HepG2 (cell line): ENCODE results near the gene FCGBP. TPM values are rescaled to one million over a fixed set of nuclear protein-coding genes. Genes with fewer than 3 reads are reported as not detected.

Experiments used
- ASH2L ChIP-seq: fragments of 300-600, 200-600 bp; sonication (generic); IDR thresholded peaks from 2 replicates; pipeline ENCODE4 v1.7.0; 2017; ENCODE audit warnings: low read depth, mild to moderate bottlenecking, moderate library complexity, mixed read lengths, low read length; ENCODE audit not compliant: insufficient read length
- MBD4 ChIP-seq: IDR thresholded peaks from 2 replicates; pipeline ENCODE4 v1.6.1; 2012; ENCODE audit warnings: low read length, inconsistent platforms, borderline replicate concordance
- MYNN ChIP-seq: sonication (generic); formaldehyde crosslinking; IDR thresholded peaks from 2 replicates; pipeline ENCODE4 v1.4.0; 2020; ENCODE audit warnings: mild to moderate bottlenecking, low read depth, missing genetic modification reagents
- SOX6 ChIP-seq, 2 experiments: fragments of 450-650 bp in 1 of 2; sonication (generic) in 1 of 2; formaldehyde crosslinking in 1 of 2; IDR thresholded peaks; 2 replicates each; pipeline versions ENCODE4 v1.4.0 to v1.6.1; 2017 to 2020; ENCODE audit warnings: antibody characterized with exemption in 1 of 2, mild to moderate bottlenecking in 1 of 2, missing genetic modification reagents in 1 of 2
- SPEN ChIP-seq: sonication (generic); formaldehyde crosslinking; IDR thresholded peaks from 2 replicates; pipeline ENCODE4 v1.5.1; 2020; ENCODE audit warnings: low read depth, mild to moderate bottlenecking, missing genetic modification reagents
- ZNF138 ChIP-seq: sonication (generic); formaldehyde crosslinking; IDR thresholded peaks from 2 replicates; pipeline ENCODE4 v1.5.0; 2020; ENCODE audit warnings: mild to moderate bottlenecking, low read depth, missing genetic modification reagents
- ZNF549 ChIP-seq: sonication (generic); formaldehyde crosslinking; IDR thresholded peaks from 2 replicates; pipeline ENCODE4 v1.5.0; 2020; ENCODE audit warnings: missing genetic modification reagents
- ZNF776 ChIP-seq: sonication (generic); formaldehyde crosslinking; IDR thresholded peaks from 2 replicates; pipeline ENCODE4 v1.4.0; 2020; ENCODE audit warnings: mild to moderate bottlenecking, missing genetic modification reagents
- ZNF883 ChIP-seq: sonication (generic); formaldehyde crosslinking; IDR thresholded peaks from 2 replicates; pipeline ENCODE4 v1.5.1; 2020; ENCODE audit warnings: mild to moderate bottlenecking, missing genetic modification reagents; ENCODE audit errors: not compliant biosample characterization
- polyA plus RNA-seq, 8 experiments: library from polyadenylated mRNA; depleted of rRNA in 3 of 8; stranded (reverse) in 7 of 8; unstranded in 1 of 8; fragments of >200 nt; fragmentation: Illumina TruSeq in 4 of 8; extraction: Trizol in 4 of 8; gene quantifications; 2 replicates each; pipeline versions ENCODE4 v1.2.1 to v1.2.3, GENCODE V29; 2011 to 2016; ENCODE audit warnings: low read depth in 4 of 8, missing spikeins in 1 of 8, mixed read lengths in 1 of 8; ENCODE audit not compliant: insufficient read depth in 1 of 8
- total RNA-seq, 5 experiments: library from RNA; depleted of rRNA; stranded (reverse); fragments of >200 nt; fragmentation: Illumina TruSeq; extraction: Trizol; gene quantifications; 2 replicates each; pipeline ENCODE4 v1.2.3, GENCODE V29; 2016; ENCODE audit warnings: low read depth in 1 of 5
- TF ChIP-seq, protein P1 (sequence below): sonication (generic); formaldehyde crosslinking; IDR thresholded peaks from 2 replicates; pipeline ENCODE4 v1.5.1; 2020; ENCODE audit warnings: missing genetic modification reagents, mild to moderate bottlenecking, borderline replicate concordance
- TF ChIP-seq, protein P2 (sequence below): sonication (generic); formaldehyde crosslinking; IDR thresholded peaks from 2 replicates; pipeline ENCODE4 v1.4.0; 2020; ENCODE audit warnings: missing genetic modification reagents
- TF ChIP-seq, protein P3 (sequence below), 2 experiments: sonication (generic) in 1 of 2; formaldehyde crosslinking in 1 of 2; IDR thresholded peaks; 2 replicates each; pipeline versions ENCODE4 v1.4.0 to v1.6.1; 2016 to 2020; ENCODE audit warnings: borderline replicate concordance in 1 of 2, low read depth in 1 of 2, mild to moderate bottlenecking in 1 of 2, missing genetic modification reagents in 1 of 2
- TF ChIP-seq, protein P4 (sequence below), 2 experiments: IDR thresholded peaks; 2 replicates each; pipeline ENCODE4 v1.6.1; 2011 to 2012; ENCODE audit warnings: low read length in 2 of 2, borderline replicate concordance in 1 of 2, low read depth in 1 of 2, mild to moderate bottlenecking in 1 of 2, moderate library complexity in 1 of 2

The FCGBP gene
- total and polyA plus RNA-seq, 2 of the 13 experiments (the other 11 are each of a cell fraction or from before 2014, with no cell fraction given), result 1.3 to 7.0 TPM

DNA sequence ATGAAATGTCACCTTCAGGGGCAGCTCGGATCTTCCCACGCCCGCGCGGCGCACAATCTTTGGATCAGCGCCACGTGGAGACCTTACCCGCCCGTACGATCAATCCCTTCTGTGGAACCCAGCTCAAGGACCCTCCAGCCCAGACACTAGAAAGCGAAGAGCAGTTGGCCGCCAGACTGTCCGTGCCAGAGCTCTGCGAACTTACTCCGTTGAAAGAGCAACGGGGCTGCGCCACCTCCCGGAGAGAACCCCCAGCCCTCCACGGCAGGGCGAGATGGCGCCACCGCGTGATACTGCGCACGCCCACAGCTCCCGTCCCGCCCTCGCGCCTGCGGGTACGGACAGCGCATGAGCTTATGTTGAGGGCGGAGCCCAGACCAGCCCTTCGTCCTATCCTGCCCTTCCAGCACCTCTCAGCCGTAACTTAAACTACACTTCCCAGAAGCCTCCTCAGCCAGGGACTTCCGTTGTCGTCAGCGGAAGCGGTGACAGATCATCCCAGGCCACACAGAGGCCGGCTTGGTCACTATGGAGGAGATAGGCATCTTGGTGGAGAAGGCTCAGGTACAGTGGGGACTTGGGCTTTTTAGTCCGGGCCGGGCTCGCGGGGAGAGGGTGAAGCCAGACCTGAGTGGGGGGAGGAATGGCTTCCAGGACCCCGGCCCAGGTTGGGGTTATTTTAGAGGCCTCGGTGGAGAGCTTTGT lies 36.4 kb upstream of the FCGBP start, which contains the start of gene PSMC4 (continued):
- TF ChIP-seq, protein P1, sequence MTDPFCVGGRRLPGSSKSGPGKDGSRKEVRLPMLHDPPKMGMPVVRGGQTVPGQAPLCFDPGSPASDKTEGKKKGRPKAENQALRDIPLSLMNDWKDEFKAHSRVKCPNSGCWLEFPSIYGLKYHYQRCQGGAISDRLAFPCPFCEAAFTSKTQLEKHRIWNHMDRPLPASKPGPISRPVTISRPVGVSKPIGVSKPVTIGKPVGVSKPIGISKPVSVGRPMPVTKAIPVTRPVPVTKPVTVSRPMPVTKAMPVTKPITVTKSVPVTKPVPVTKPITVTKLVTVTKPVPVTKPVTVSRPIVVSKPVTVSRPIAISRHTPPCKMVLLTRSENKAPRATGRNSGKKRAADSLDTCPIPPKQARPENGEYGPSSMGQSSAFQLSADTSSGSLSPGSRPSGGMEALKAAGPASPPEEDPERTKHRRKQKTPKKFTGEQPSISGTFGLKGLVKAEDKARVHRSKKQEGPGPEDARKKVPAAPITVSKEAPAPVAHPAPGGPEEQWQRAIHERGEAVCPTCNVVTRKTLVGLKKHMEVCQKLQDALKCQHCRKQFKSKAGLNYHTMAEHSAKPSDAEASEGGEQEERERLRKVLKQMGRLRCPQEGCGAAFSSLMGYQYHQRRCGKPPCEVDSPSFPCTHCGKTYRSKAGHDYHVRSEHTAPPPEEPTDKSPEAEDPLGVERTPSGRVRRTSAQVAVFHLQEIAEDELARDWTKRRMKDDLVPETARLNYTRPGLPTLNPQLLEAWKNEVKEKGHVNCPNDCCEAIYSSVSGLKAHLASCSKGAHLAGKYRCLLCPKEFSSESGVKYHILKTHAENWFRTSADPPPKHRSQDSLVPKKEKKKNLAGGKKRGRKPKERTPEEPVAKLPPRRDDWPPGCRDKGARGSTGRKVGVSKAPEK (CRISPR knock-in tag), result no peak
- TF ChIP-seq MBD4, result no peak
- TF ChIP-seq, protein P2, sequence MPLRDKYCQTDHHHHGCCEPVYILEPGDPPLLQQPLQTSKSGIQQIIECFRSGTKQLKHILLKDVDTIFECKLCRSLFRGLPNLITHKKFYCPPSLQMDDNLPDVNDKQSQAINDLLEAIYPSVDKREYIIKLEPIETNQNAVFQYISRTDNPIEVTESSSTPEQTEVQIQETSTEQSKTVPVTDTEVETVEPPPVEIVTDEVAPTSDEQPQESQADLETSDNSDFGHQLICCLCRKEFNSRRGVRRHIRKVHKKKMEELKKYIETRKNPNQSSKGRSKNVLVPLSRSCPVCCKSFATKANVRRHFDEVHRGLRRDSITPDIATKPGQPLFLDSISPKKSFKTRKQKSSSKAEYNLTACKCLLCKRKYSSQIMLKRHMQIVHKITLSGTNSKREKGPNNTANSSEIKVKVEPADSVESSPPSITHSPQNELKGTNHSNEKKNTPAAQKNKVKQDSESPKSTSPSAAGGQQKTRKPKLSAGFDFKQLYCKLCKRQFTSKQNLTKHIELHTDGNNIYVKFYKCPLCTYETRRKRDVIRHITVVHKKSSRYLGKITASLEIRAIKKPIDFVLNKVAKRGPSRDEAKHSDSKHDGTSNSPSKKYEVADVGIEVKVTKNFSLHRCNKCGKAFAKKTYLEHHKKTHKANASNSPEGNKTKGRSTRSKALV (CRISPR knock-in tag), result 0 out of 2 replicates have a peak, but pooled peaks have one; percentile 68
- TF ChIP-seq SOX6 (IDR thresholded peaks at IDR 0.05), result no peak
- TF ChIP-seq SOX6 (CRISPR knock-in tag; IDR thresholded peaks at IDR 0.05), result peak; percentile 83
- TF ChIP-seq, protein P3, sequence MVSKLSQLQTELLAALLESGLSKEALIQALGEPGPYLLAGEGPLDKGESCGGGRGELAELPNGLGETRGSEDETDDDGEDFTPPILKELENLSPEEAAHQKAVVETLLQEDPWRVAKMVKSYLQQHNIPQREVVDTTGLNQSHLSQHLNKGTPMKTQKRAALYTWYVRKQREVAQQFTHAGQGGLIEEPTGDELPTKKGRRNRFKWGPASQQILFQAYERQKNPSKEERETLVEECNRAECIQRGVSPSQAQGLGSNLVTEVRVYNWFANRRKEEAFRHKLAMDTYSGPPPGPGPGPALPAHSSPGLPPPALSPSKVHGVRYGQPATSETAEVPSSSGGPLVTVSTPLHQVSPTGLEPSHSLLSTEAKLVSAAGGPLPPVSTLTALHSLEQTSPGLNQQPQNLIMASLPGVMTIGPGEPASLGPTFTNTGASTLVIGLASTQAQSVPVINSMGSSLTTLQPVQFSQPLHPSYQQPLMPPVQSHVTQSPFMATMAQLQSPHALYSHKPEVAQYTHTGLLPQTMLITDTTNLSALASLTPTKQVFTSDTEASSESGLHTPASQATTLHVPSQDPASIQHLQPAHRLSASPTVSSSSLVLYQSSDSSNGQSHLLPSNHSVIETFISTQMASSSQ (IDR thresholded peaks at IDR 0.05; ENCODE audit: low read depth), result peak; percentile 22; the same call in 1 of the 2 replicates
- TF ChIP-seq, protein P3 (CRISPR knock-in tag; IDR thresholded peaks at IDR 0.05; ENCODE audit: borderline replicate concordance), result peak; percentile 73; the same call in 1 of the 2 replicates
- TF ChIP-seq, protein P4, sequence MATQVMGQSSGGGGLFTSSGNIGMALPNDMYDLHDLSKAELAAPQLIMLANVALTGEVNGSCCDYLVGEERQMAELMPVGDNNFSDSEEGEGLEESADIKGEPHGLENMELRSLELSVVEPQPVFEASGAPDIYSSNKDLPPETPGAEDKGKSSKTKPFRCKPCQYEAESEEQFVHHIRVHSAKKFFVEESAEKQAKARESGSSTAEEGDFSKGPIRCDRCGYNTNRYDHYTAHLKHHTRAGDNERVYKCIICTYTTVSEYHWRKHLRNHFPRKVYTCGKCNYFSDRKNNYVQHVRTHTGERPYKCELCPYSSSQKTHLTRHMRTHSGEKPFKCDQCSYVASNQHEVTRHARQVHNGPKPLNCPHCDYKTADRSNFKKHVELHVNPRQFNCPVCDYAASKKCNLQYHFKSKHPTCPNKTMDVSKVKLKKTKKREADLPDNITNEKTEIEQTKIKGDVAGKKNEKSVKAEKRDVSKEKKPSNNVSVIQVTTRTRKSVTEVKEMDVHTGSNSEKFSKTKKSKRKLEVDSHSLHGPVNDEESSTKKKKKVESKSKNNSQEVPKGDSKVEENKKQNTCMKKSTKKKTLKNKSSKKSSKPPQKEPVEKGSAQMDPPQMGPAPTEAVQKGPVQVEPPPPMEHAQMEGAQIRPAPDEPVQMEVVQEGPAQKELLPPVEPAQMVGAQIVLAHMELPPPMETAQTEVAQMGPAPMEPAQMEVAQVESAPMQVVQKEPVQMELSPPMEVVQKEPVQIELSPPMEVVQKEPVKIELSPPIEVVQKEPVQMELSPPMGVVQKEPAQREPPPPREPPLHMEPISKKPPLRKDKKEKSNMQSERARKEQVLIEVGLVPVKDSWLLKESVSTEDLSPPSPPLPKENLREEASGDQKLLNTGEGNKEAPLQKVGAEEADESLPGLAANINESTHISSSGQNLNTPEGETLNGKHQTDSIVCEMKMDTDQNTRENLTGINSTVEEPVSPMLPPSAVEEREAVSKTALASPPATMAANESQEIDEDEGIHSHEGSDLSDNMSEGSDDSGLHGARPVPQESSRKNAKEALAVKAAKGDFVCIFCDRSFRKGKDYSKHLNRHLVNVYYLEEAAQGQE (IDR thresholded peaks at IDR 0.05; ENCODE audit: borderline replicate concordance in 1 of 2, low read depth in 1 of 2, low read length in 2 of 2), result peak in 1 of 2 experiments; percentile 59; a peak in 1 of 4 replicates
- no peak for TF ChIP-seq ZNF883 (CRISPR knock-in tag)
- TF ChIP-seq ZNF138, result 0 out of 2 replicates have a peak, but pooled peaks have one; percentile 42
- peak; percentile 70 for TF ChIP-seq ASH2L
- peak; percentile 79 for TF ChIP-seq SPEN (CRISPR knock-in tag)
- TF ChIP-seq ZNF549, result no peak
- peak; percentile 87; the same call in 1 of the 2 replicates for TF ChIP-seq MYNN (CRISPR knock-in tag)
- peak; percentile 71; the same call in 1 of the 2 replicates for TF ChIP-seq ZNF776 (CRISPR knock-in tag)
